C4-2B (cell line): Measurements from ENCODE around the gene SINHCAF.

Experiments
- ZFX ChIP-seq: fragments of 450-650 bp; IDR thresholded peaks from 2 replicates; pipeline ENCODE4 v1.6.1; 2017
- TF ChIP-seq, protein P1 (sequence below): fragments of 450-650 bp; conservative IDR thresholded peaks from 2 replicates; pipeline ENCODE4 v1.5.1; 2017; ENCODE audit warnings: mild to moderate bottlenecking

DNA sequence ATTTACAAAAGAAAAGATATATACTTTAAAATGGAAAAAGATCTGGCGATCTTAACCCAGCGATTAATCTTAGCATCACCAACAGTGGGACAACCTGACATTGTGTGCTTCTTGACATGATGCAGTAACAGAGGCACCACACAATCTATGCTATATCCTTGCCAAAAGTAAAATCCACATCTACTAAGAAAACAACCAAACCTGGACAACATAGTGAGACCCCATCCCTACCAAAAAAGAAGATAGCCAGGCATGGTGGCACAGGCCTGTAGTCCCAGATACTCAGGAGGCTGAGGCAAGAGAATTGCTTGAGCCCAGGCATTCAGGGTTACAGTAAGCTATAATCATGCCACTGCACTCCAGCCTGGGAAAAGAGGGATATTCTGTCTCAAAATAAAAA, 50.5 kb downstream of the SINHCAF start:
- TF ChIP-seq, protein P1, sequence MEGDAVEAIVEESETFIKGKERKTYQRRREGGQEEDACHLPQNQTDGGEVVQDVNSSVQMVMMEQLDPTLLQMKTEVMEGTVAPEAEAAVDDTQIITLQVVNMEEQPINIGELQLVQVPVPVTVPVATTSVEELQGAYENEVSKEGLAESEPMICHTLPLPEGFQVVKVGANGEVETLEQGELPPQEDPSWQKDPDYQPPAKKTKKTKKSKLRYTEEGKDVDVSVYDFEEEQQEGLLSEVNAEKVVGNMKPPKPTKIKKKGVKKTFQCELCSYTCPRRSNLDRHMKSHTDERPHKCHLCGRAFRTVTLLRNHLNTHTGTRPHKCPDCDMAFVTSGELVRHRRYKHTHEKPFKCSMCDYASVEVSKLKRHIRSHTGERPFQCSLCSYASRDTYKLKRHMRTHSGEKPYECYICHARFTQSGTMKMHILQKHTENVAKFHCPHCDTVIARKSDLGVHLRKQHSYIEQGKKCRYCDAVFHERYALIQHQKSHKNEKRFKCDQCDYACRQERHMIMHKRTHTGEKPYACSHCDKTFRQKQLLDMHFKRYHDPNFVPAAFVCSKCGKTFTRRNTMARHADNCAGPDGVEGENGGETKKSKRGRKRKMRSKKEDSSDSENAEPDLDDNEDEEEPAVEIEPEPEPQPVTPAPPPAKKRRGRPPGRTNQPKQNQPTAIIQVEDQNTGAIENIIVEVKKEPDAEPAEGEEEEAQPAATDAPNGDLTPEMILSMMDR: no peak
- TF ChIP-seq ZFX: no peak
